Hepatocyte (in vitro differentiated cells): ENCODE results near the gene AURKA. TPM values are rescaled to one million over a fixed set of nuclear protein-coding genes. Genes with fewer than 3 reads are reported as not detected.

Experiments
- DNase-seq: peaks from one replicate; pipeline ENCODE4 v3.0.0-alpha.2; 2016; ENCODE audit warnings: low spot score
- H2AFZ ChIP-seq: fragments of 200-600 bp; sonication (generic); 2 replicates; pipeline ENCODE4 v1.6.0; 2016; ENCODE audit warnings: antibody characterized with exemption, mild to moderate bottlenecking
- H3K27ac ChIP-seq: fragments of 200-600 bp; sonication (generic); 2 replicates; pipeline ENCODE4 v1.5.1; 2016; ENCODE audit warnings: mild to moderate bottlenecking
- H3K27me3 ChIP-seq: fragments of 200-600 bp; sonication (generic); 2 replicates; pipeline ENCODE4 v1.6.1; 2016
- H3K36me3 ChIP-seq: fragments of 200-600 bp; sonication (generic); replicated peaks from 2 replicates; pipeline ENCODE4 v1.5.1; 2016; ENCODE audit warnings: low read depth; ENCODE audit not compliant: insufficient read depth
- H3K4me1 ChIP-seq: fragments of 200-600 bp; sonication (generic); 2 replicates; pipeline ENCODE4 v1.5.1; 2016; ENCODE audit warnings: mild to moderate bottlenecking, moderate library complexity; ENCODE audit not compliant: insufficient read depth
- H3K4me2 ChIP-seq: fragments of 200-600 bp; sonication (generic); 2 replicates; pipeline ENCODE4 v1.6.0; 2016
- H3K4me3 ChIP-seq: fragments of 200-600 bp; sonication (generic); 2 replicates; pipeline ENCODE4 v1.5.1; 2016; ENCODE audit warnings: mild to moderate bottlenecking
- H3K79me2 ChIP-seq: fragments of 200-600 bp; sonication (generic); 2 replicates; pipeline ENCODE4 v1.6.0; 2017; ENCODE audit warnings: mild to moderate bottlenecking
- H3K9me2 ChIP-seq: fragments of 200-600 bp; sonication (generic); replicated peaks from 2 replicates; pipeline ENCODE4 v1.6.0; 2017; ENCODE audit warnings: mild to moderate bottlenecking; ENCODE audit not compliant: insufficient read depth
- H3K9me3 ChIP-seq: fragments of 200-600 bp; sonication (generic); 2 replicates; pipeline ENCODE4 v1.5.1; 2016; ENCODE audit warnings: low read depth, mild to moderate bottlenecking
- H4K20me1 ChIP-seq: fragments of 200-600 bp; sonication (generic); 2 replicates; pipeline ENCODE4 v1.6.0; 2016; ENCODE audit warnings: mild to moderate bottlenecking; ENCODE audit not compliant: insufficient read depth, poor library complexity, severe bottlenecking
- EZH2 ChIP-seq: fragments of 200-600 bp; sonication (generic); IDR thresholded peaks from 2 replicates; pipeline ENCODE4 v1.6.1; 2016; ENCODE audit warnings: antibody characterized with exemption, mild to moderate bottlenecking, borderline replicate concordance
- EZH2phosphoT487 ChIP-seq: fragments of 200-600 bp; sonication (generic); IDR thresholded peaks from one replicate; pipeline ENCODE4 v1.6.1; 2018; ENCODE audit warnings: antibody characterized with exemption, mild to moderate bottlenecking, low read depth, moderate library complexity; ENCODE audit not compliant: unreplicated experiment, severe bottlenecking
- WGBS: methylation state at CpG from one replicate; pipeline ENCODE4 v1.1.6; 2016; ENCODE audit warnings: low lambda C conversion rate; ENCODE audit errors: missing lambda C conversion rate; 5-methylcytosine and 5-hydroxymethylcytosine counted together
- polyA plus RNA-seq: library from polyadenylated mRNA; unstranded; fragments of >200 nt; fragmentation: Nextera tagmentation; extraction: Ambion mirVana; gene quantifications from 2 replicates; pipeline ENCODE4 v1.2.1, GENCODE V29; 2016
- total RNA-seq: library from RNA; depleted of rRNA; stranded (reverse); fragments of >200 nt; gene quantifications from 2 replicates; pipeline ENCODE4 v1.2.3, GENCODE V29; 2014
- TF ChIP-seq, protein P1 (sequence below): fragments of 200-600 bp; sonication (generic); IDR thresholded peaks from 2 replicates; pipeline ENCODE4 v1.5.1; 2016; ENCODE audit warnings: antibody characterized with exemption, mild to moderate bottlenecking; ENCODE audit not compliant: poor library complexity

Gene AURKA
- total and polyA plus RNA-seq, 2 experiments from 2014 or later = 13.4 to 16.9 TPM

DNA sequence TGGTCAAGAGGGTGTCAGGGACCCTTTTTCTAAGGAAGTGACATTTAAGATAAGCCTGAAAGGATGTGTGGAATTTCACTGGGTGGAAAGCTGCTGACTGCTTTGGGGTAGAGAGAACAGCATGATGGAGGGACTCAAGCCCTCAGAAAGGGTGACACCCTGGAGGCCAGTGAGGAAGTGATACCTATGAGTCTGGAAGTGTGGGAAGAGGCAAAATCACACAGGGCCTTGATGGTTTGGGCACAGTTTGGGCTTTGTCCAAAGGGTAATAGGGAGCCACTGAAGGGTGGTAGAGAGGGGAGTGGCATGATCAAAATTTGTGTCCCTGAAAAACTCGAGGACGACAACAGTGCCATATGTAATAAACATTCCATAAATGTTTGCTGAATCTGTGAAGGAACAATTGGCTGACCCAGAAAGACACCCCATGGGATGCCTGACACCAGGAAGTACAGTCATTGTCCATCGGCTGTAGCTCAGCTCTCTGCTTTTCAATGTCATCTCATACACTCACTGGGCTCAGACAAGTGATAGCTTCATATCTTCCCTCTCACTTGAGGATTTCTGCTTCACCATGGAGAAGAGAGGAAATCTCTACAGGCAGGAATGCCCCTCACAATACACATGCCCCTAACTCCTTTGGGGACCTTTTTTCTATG lies 41.3 kb upstream of the AURKA start:
- H3K27me3 ChIP-seq = no peaks in the 10 kb centered on the region
- H3K36me3 ChIP-seq = no peaks in the 10 kb centered on the region
- no peak overlapping the region for H2AFZ ChIP-seq
- H3K4me1 ChIP-seq = no peaks in the 10 kb centered on the region
- no peaks in the 10 kb centered on the region for H4K20me1 ChIP-seq
- WGBS = 70% methylated on average over 3 of the region's 3 CpGs
- H3K27ac ChIP-seq = no peak overlapping the region
- H3K4me3 ChIP-seq = no peak overlapping the region
- no peak for DNase-seq
- H3K79me2 ChIP-seq = no peaks in the 10 kb centered on the region
- H3K4me2 ChIP-seq = no peak overlapping the region
- H3K9me3 ChIP-seq = no peaks in the 10 kb centered on the region
- no peaks in the 10 kb centered on the region for H3K9me2 ChIP-seq
- no peak for TF ChIP-seq EZH2phosphoT487
- TF ChIP-seq, protein P1, sequence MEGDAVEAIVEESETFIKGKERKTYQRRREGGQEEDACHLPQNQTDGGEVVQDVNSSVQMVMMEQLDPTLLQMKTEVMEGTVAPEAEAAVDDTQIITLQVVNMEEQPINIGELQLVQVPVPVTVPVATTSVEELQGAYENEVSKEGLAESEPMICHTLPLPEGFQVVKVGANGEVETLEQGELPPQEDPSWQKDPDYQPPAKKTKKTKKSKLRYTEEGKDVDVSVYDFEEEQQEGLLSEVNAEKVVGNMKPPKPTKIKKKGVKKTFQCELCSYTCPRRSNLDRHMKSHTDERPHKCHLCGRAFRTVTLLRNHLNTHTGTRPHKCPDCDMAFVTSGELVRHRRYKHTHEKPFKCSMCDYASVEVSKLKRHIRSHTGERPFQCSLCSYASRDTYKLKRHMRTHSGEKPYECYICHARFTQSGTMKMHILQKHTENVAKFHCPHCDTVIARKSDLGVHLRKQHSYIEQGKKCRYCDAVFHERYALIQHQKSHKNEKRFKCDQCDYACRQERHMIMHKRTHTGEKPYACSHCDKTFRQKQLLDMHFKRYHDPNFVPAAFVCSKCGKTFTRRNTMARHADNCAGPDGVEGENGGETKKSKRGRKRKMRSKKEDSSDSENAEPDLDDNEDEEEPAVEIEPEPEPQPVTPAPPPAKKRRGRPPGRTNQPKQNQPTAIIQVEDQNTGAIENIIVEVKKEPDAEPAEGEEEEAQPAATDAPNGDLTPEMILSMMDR = no peak
- TF ChIP-seq EZH2 = no peak

- Histone ChIP-seq H3K4me2 (no peak overlapping the region), H3K79me2 (no peaks in the 10 kb centered on the region), H3K27me3 (no peaks in the 10 kb centered on the region), H3K4me1 (no peaks in the 10 kb centered on the region), H3K9me3 (no peaks in the 10 kb centered on the region), H2AFZ (no peak overlapping the region), H3K36me3 (no peaks in the 10 kb centered on the region), H3K4me3 (no peak overlapping the region), H4K20me1 (no peaks in the 10 kb centered on the region), H3K27ac (no peak overlapping the region), H3K9me2 (no peaks in the 10 kb centered on the region)
- no peak for DNase-seq
- TF ChIP-seq, protein P1 = no peak
- TF ChIP-seq EZH2phosphoT487 = no peak
- no peak for TF ChIP-seq EZH2
- 85% methylated on average over 3 of the region's 3 CpGs for WGBS
These were observed 39.5 kb upstream of the AURKA start for GRCh38 chr20:56431471-56431870.

- no peak overlapping the region for H3K4me2 ChIP-seq
- H3K79me2 ChIP-seq = no peaks in the 10 kb centered on the region
- WGBS = 89% methylated on average over 1 of the region's 1 CpG
- no peak overlapping the region for H2AFZ ChIP-seq
- H4K20me1 ChIP-seq = no peaks in the 10 kb centered on the region
- H3K9me3 ChIP-seq = no peaks in the 10 kb centered on the region
- TF ChIP-seq, protein P1 = no peak
- TF ChIP-seq EZH2phosphoT487 = no peak
- no peak for TF ChIP-seq EZH2
- no peaks in the 10 kb centered on the region for H3K36me3 ChIP-seq
- DNase-seq = no peak
- H3K4me3 ChIP-seq = no peak overlapping the region
- H3K9me2 ChIP-seq = no peaks in the 10 kb centered on the region
- H3K4me1 ChIP-seq = no peaks in the 10 kb centered on the region
- H3K27me3 ChIP-seq = no peaks in the 10 kb centered on the region
- H3K27ac ChIP-seq = no peak overlapping the region
These were observed 38.9 kb upstream of the AURKA start for GRCh38 chr20:56430957-56431356.
